Tibial nerve (tissue), 4 donors: ENCODE measurements around the gene CYGB. TPM values are rescaled to one million over a fixed set of nuclear protein-coding genes. Genes with fewer than 3 reads are reported as not detected.
"Not testable (repeated sequence)": the region's sequence is repeated elsewhere in the genome, so short reads cannot be mapped to it uniquely, and the experiment has no call there.

Experiments used
- DNase-seq, 2 donors: peaks; one replicate each; pipeline ENCODE4 v3.0.0-alpha.2; 2019; ENCODE audit warnings: low spot score in 2 of 2
- H3K27ac ChIP-seq, 4 donors: fragments of 200-600 bp; sonication (generic) in 3 of 4; one replicate each; pipeline ENCODE4 v1.5.1; 2017 to 2019; ENCODE audit warnings: mild to moderate bottlenecking in 1 of 4
- H3K27me3 ChIP-seq, 2 donors: fragments of 200-600 bp; sonication (generic) in 1 of 2; one replicate each; pipeline versions ENCODE4 v1.5.1 to v1.6.0; 2017 to 2019
- H3K36me3 ChIP-seq, 3 donors: fragments of 200-600 bp; sonication (generic); one replicate each; pipeline ENCODE4 v1.5.1; 2018 to 2019
- H3K4me1 ChIP-seq, 4 donors: fragments of 200-600 bp; sonication (generic) in 3 of 4; one replicate each; pipeline ENCODE4 v1.5.1; 2017 to 2019
- H3K4me3 ChIP-seq, 4 donors: fragments of 200-600 bp; sonication (generic) in 3 of 4; one replicate each; pipeline ENCODE4 v1.5.1; 2017 to 2019; ENCODE audit warnings: mild to moderate bottlenecking in 1 of 4, moderate library complexity in 1 of 4
- H3K9me3 ChIP-seq, 4 donors: fragments of 200-600 bp; sonication (generic) in 3 of 4; one replicate each; pipeline ENCODE4 v1.5.1; 2017 to 2019
- CTCF ChIP-seq, 5 experiments: fragments of 200-600 bp in 3 of 5; fragments of 450-650 bp in 2 of 5; sonication (generic) in 3 of 5; IDR thresholded peaks; one replicate each; pipeline ENCODE4 v1.5.1; 2016 to 2019; ENCODE audit warnings: antibody characterized with exemption in 5 of 5, mild to moderate bottlenecking in 3 of 5, moderate library complexity in 2 of 5
- EP300 ChIP-seq, 2 donors: sonication (generic); formaldehyde crosslinking; IDR thresholded peaks; one replicate each; pipeline ENCODE4 v1.6.1; 2017; ENCODE audit warnings: antibody characterized with exemption in 2 of 2, mild to moderate bottlenecking in 1 of 2
- POLR2A ChIP-seq, 2 donors: fragments of 450-650 bp; IDR thresholded peaks; one replicate each; pipeline ENCODE4 v1.6.1; 2017; ENCODE audit warnings: antibody characterized with exemption in 2 of 2, mild to moderate bottlenecking in 2 of 2, moderate library complexity in 2 of 2
- WGBS, 2 donors: methylation state at CpG; one replicate each; pipeline ENCODE4 v1.1.5; 2018; 5-methylcytosine and 5-hydroxymethylcytosine counted together
- total RNA-seq, 4 donors: library from RNA; depleted of rRNA; stranded (reverse); fragments of >200 nt; gene quantifications; one replicate each; pipeline ENCODE4 v1.1.0, GENCODE V29; 2016

Gene CYGB
- total RNA-seq, 4 donors from 2014 or later = 40.2 to 59.2 (median 48.8) TPM

- no peak for DNase-seq
- TF ChIP-seq EP300 (IDR thresholded peaks at IDR 0.05) (no peak), CTCF (IDR thresholded peaks at IDR 0.05) (no peak), POLR2A (IDR thresholded peaks at IDR 0.05) (no peak)
- 82 to 84% methylated on average over 11 of the region's 11 CpGs for WGBS, 2 donors
- Histone ChIP-seq H3K27ac (no peak overlapping the region), H3K4me3 (no peak overlapping the region), H3K27me3 (no peaks in the 10 kb centered on the region), H3K9me3 (no peaks in the 10 kb centered on the region), H3K4me1 (peaks cover 0 to 14% (median 5%) of the 10 kb centered on the region in 4 donors), H3K36me3 (no peaks in the 10 kb centered on the region)
Observed at GRCh38 chr17:76517638-76518038, 19.9 kb downstream of the CYGB start.

GRCh38 chr17:76515274-76515949 lies 22.1 kb downstream of the CYGB start:
- Histone ChIP-seq H3K27me3 (no peaks in the 10 kb centered on the region), H3K36me3 (no peaks in the 10 kb centered on the region), H3K27ac (peak overlapping the region; percentile 3 to 83 (median 82)), H3K4me3 (peak overlapping the region in 2 of 4 donors; percentile 20 to 34), H3K9me3 (no peaks in the 10 kb centered on the region), H3K4me1 (peaks cover 0 to 26% (median 5%) of the 10 kb centered on the region in 4 donors)
- 57 to 65% methylated on average over 22 of the region's 22 CpGs for WGBS, 2 donors
- DNase-seq = peak; percentile 47 to 85
- TF ChIP-seq CTCF (IDR thresholded peaks at IDR 0.05) (no peak), POLR2A (IDR thresholded peaks at IDR 0.05) (peak in 1 of 2 donors; percentile 21), EP300 (IDR thresholded peaks at IDR 0.05) (peak; percentile 63 to 88)

GRCh38 chr17:76514355-76514754 lies 23.2 kb downstream of the CYGB start:
- WGBS, 2 donors = 93 to 95% methylated on average over 6 of the region's 6 CpGs
- not testable (repeated sequence) for DNase-seq, H3K27me3 ChIP-seq, H3K36me3 ChIP-seq, H3K4me3 ChIP-seq, H3K9me3 ChIP-seq
- Histone ChIP-seq H3K27ac (peak overlapping the region in 1 of 4 donors; percentile 83), H3K4me1 (peaks cover 0 to 26% (median 5%) of the 10 kb centered on the region in 4 donors)

GRCh38 chr17:76513306-76513692 lies 24.2 kb downstream of the CYGB start:
- no peaks in the 10 kb centered on the region for H3K27me3 ChIP-seq
- no peak overlapping the region for H3K4me3 ChIP-seq
- H3K9me3 ChIP-seq = no peaks in the 10 kb centered on the region
- TF ChIP-seq CTCF (IDR thresholded peaks at IDR 0.05) (no peak), EP300 (IDR thresholded peaks at IDR 0.05) (no peak), POLR2A (IDR thresholded peaks at IDR 0.05) (no peak)
- peaks cover 0 to 26% (median 5%) of the 10 kb centered on the region in 4 donors for H3K4me1 ChIP-seq
- no peaks in the 10 kb centered on the region for H3K36me3 ChIP-seq
- H3K27ac ChIP-seq = no peak overlapping the region
- WGBS, 2 donors = 61 to 69% methylated on average over 6 of the region's 6 CpGs
- DNase-seq = no peak

GRCh38 chr17:76512366-76513305 lies 24.9 kb downstream of the CYGB start:
- TF ChIP-seq POLR2A (IDR thresholded peaks at IDR 0.05) (no peak), EP300 (IDR thresholded peaks at IDR 0.05) (no peak), CTCF (IDR thresholded peaks at IDR 0.05) (no peak)
- Histone ChIP-seq H3K4me1 (peaks cover 0 to 26% (median 5%) of the 10 kb centered on the region in 4 donors), H3K27ac (no peak overlapping the region), H3K4me3 (no peak overlapping the region), H3K27me3 (no peaks in the 10 kb centered on the region), H3K36me3 (no peaks in the 10 kb centered on the region), H3K9me3 (no peaks in the 10 kb centered on the region)
- WGBS, 2 donors = 70 to 72% methylated on average over 22 of the region's 22 CpGs
- DNase-seq = no peak
